IPS-15b (cell line): ENCODE measurements around the gene NUPR1.
"Not testable (repeated sequence)": the region's sequence is repeated elsewhere in the genome, so short reads cannot be mapped to it uniquely, and the experiment has no call there.

Source experiments
- H3K27me3 ChIP-seq: one replicate; pipeline ENCODE4 v1.6.1; 2013; ENCODE audit warnings: low read length; ENCODE audit not compliant: control insufficient read depth, insufficient read depth
- H3K36me3 ChIP-seq: one replicate; pipeline ENCODE4 v1.6.1; 2013; ENCODE audit warnings: low read length; ENCODE audit not compliant: control insufficient read depth, insufficient read depth
- H3K4me1 ChIP-seq: one replicate; pipeline ENCODE4 v1.6.1; 2013; ENCODE audit warnings: mild to moderate bottlenecking, low read length; ENCODE audit not compliant: control insufficient read depth, insufficient read depth
- H3K4me3 ChIP-seq: one replicate; pipeline ENCODE4 v1.5.1; 2013; ENCODE audit warnings: low read depth, low read length
- H3K9ac ChIP-seq: one replicate; pipeline ENCODE4 v1.6.1; 2013; ENCODE audit warnings: low read depth, mild to moderate bottlenecking, low read length
- H3K9me3 ChIP-seq: one replicate; pipeline ENCODE4 v1.6.1; 2013; ENCODE audit warnings: mild to moderate bottlenecking, low read length; ENCODE audit not compliant: control insufficient read depth, insufficient read depth

The NUPR1 gene

GRCh38 chr16:28514246-28514645 lies 24.5 kb downstream of the NUPR1 start:
- Histone ChIP-seq H3K4me3 (no peak overlapping the region), H3K36me3 (no peaks in the 10 kb centered on the region), H3K9ac (no peak overlapping the region), H3K27me3 (no peaks in the 10 kb centered on the region), H3K9me3 (no peaks in the 10 kb centered on the region), H3K4me1 (no peaks in the 10 kb centered on the region)

DNA sequence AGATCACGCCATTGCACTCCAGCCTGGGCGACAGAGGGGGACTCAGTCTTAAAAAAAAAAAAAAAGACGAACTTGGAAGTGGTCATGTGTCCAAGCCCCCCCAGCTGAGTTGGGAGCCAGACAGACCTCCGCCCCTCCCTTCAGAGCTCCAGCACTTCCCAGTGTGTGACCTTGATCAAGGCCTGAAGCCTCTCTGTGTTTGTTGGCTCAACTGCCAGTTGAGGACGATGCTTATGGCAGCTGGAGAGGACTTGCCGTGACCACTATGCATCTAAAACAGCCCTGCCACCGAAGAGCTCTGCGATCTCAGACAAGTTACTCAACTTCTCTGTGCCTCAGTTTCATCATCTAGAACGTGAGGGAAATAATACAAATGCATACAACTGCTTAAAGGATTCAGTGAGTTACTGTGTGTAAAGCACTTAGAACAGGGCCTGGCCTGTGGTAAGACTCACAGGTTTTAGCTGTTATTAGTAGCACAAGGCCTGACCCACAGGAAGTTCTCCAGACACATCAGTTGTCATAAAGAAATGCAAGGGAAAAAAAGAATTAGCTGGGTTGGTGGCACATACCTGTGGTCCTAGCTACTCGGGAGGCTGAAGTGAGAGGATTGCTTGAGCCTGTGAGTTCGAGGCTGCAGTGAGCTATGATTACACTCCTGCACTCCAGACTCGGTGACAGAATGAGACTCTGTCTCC lies 25.1 kb downstream of the NUPR1 start:
- no peaks in the 10 kb centered on the region for H3K4me1 ChIP-seq
- no peak overlapping the region for H3K9ac ChIP-seq
- H3K9me3 ChIP-seq = no peaks in the 10 kb centered on the region
- no peak overlapping the region for H3K4me3 ChIP-seq
- H3K27me3 ChIP-seq = no peaks in the 10 kb centered on the region
- no peaks in the 10 kb centered on the region for H3K36me3 ChIP-seq

DNA sequence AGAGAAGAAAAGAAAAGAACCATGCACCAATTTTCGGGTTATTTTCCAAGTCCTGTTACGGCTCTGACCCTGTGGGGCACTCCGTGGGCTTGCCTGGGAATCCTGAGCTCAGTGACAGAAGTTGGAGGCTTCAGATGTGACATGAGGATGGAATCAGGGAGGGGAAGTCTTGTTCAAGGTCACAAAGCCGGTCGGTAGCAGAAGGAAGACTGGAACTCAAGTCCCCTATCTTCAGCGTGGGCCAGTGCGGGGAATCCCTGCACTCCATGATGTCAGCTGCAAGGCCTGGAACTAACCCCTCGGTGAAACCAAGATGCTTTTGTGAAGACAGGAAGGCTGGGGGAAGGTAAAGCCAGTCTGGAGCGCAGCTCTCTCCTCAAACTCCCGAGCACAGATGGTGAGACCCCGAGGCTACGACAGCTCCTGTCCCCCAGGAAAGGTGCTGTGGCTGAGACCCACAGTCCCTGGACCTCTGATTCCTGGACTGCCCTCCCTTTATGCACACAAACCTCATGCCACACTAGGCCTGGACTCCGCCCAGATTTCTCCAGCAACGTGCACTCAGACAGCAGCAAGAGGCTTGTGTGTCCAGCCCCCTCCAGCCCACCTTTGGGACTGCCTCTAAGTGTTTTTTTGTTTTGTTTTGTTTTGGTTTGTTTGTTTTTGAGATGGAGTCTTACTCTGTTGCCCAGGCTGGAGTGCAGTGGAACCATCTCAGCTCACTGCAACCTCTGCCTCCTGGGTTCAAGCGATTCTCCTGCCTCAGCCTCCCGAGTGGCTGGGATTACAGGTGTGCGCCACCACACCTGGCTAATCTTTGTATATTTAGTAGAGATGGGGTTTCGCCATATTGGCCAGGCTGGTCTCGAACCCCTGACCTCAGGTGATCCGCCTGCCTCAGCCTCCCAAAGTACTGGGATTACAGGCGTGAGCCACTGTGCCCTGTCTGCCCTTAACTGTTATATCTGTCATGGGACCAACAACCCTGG lies 26.7 kb downstream of the NUPR1 start:
- no peaks in the 10 kb centered on the region for H3K9me3 ChIP-seq
- H3K9ac ChIP-seq = no peak overlapping the region
- no peaks in the 10 kb centered on the region for H3K27me3 ChIP-seq
- H3K4me3 ChIP-seq = no peak overlapping the region
- no peaks in the 10 kb centered on the region for H3K36me3 ChIP-seq
- no peaks in the 10 kb centered on the region for H3K4me1 ChIP-seq

- Histone ChIP-seq H3K36me3 (no peaks in the 10 kb centered on the region), H3K9ac (no peak overlapping the region), H3K4me3 (no peak overlapping the region), H3K9me3 (no peaks in the 10 kb centered on the region), H3K4me1 (no peaks in the 10 kb centered on the region), H3K27me3 (no peaks in the 10 kb centered on the region)
Measured at GRCh38 chr16:28511031-28511430, 27.7 kb downstream of the NUPR1 start.

DNA sequence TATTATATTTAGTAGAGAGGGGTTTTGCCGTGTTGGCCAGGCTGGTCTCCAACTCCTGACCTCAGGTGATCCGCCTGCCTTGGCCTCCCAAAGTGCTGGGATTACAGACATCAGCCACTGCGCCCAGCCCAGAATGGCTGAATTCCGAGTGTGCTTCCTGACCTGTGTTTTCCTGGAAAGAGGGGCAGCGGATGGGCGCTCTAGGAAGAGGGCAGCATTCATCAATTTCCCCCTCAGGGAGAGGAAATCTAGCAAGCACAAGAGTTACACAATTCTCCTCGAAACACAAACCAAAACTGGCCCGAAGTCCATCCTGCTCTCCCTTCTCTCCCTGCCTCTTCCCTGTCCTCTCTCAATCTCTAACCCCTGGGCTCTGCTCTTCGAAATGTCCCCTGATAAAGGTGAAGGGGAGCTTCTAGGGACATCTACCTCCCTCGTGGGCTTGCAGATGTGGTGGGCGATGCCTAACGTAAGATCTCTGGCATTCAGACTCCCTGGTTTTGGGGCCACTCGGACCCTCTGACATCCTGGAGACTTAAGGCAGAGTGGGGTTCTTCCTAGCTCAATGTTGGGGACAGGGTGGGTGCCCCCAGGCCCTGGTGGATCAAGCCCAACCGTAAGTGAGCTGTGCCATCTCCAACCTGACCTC lies 33.2 kb downstream of the NUPR1 start:
- no peaks in the 10 kb centered on the region for H3K9me3 ChIP-seq
- no peaks in the 10 kb centered on the region for H3K4me1 ChIP-seq
- no peaks in the 10 kb centered on the region for H3K36me3 ChIP-seq
- no peak overlapping the region for H3K9ac ChIP-seq
- H3K4me3 ChIP-seq = no peak overlapping the region
- H3K27me3 ChIP-seq = no peaks in the 10 kb centered on the region

- no peaks in the 10 kb centered on the region for H3K9me3 ChIP-seq
- no peaks in the 10 kb centered on the region for H3K27me3 ChIP-seq
- H3K4me1 ChIP-seq = no peaks in the 10 kb centered on the region
- no peak overlapping the region for H3K9ac ChIP-seq
- no peak overlapping the region for H3K4me3 ChIP-seq
- no peaks in the 10 kb centered on the region for H3K36me3 ChIP-seq
Measured at GRCh38 chr16:28504707-28505404, 33.9 kb downstream of the NUPR1 start.

DNA sequence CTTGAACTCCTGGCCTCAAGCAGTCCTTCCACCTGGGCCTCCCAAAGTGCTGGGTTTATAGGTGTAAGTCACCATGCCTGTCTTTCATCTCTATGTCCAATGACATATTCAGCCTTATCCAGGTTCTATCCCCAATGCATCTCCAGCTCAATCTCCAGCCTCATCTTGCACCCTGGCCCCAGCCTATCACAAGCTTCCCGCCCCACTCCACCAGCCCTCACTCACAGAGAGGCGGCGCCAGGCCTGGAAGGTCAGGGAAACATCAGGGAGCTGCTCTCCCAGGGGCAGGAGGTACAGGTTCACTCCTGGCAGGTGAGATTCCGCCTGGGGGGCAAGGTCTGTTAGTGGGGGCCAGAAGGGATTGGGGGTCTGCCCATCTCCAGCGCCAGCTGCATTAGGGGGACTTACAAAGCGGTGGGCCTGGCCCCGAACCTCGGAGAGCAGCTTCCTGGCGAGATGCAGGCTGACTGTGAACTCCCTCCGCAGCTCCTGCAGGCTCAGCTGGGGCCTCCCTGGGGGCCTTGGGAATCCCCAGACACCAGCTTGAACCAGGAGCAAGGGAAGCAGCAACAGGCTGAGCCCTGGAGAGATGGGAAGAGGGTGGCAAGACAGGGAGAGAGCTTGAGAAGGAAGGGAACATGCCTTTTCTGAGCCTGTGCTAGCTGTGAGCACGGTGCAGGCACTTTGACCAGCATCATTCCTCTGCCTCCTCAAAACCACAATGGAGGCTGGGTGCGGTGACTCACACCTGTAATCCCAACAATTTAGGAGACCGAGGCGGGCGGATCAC lies 35.1 kb downstream of the NUPR1 start:
- Histone ChIP-seq H3K4me1 (no peaks in the 10 kb centered on the region), H3K9me3 (no peaks in the 10 kb centered on the region), H3K36me3 (no peaks in the 10 kb centered on the region), H3K4me3 (no peak overlapping the region), H3K9ac (no peak overlapping the region), H3K27me3 (no peaks in the 10 kb centered on the region)

- Histone ChIP-seq H3K4me1 (no peaks in the 10 kb centered on the region), H3K27me3 (no peaks in the 10 kb centered on the region), H3K9me3 (no peaks in the 10 kb centered on the region), H3K36me3 (no peaks in the 10 kb centered on the region), H3K4me3 (no peak overlapping the region), H3K9ac (no peak overlapping the region)
Measured at GRCh38 chr16:28502290-28502689, 36.5 kb downstream of the NUPR1 start.

DNA sequence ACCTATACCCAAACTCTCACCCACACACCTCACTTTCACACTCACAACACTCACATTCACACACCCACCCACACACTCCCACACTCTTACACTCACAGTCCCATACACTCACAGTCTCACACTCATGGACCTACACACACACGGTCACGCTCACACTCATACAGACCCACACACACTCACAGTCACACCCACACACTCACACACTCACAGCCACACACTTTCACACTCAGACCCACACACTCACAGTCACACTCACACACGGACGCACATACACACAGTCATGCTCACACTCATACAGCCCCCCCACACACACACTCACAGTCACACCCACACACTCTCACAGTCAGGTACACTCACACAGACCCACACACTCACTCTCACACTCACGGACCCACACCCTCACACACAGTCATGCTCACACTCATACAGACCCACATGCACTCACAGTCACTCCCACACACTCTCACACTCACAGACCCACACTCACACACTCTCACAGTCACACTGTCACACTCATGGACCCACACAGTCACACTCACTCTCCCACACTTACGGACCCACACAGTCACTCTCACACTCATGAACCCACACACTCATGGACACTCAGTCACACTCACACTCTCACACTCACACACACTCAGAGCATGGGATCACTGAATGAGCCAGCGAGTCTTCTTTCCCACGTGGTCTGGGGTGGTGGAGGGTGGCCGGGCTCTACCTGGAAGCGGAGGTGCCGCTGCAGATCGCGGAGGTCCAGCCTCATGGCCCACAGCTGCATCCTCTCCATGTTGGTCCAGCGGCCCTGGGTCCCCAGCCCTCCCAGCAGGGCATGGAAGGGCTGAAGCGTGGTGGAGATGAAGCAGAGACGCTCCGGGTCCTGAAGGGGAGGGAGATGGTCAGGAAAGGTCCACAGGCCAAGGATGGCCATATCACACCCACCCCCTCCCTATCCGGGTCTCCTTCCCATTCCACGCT lies 37.2 kb downstream of the NUPR1 start:
- H3K9ac ChIP-seq = no peak overlapping the region
- H3K27me3 ChIP-seq = no peaks in the 10 kb centered on the region
- no peaks in the 10 kb centered on the region for H3K36me3 ChIP-seq
- no peaks in the 10 kb centered on the region for H3K4me1 ChIP-seq
- no peak overlapping the region for H3K4me3 ChIP-seq
- no peaks in the 10 kb centered on the region for H3K9me3 ChIP-seq

GRCh38 chr16:28500476-28501180 lies 38.1 kb downstream of the NUPR1 start:
- H3K4me1 ChIP-seq, H3K9ac ChIP-seq, H3K9me3 ChIP-seq, H3K27me3 ChIP-seq, H3K4me3 ChIP-seq, H3K36me3 ChIP-seq: not testable (repeated sequence)
